PC-9 (cell line): ENCODE data around the gene SLC7A9.
"Not testable (repeated sequence)": the region's sequence is repeated elsewhere in the genome, so short reads cannot be mapped to it uniquely, and the experiment has no call there.

Experiments
- CTCF ChIP-seq: fragments of 200-600 bp; sonication (generic); conservative IDR thresholded peaks from 2 replicates; pipeline ENCODE4 v1.6.1; 2017; ENCODE audit warnings: mixed run types, antibody characterized with exemption, mild to moderate bottlenecking, moderate library complexity
- EZH2 ChIP-seq: fragments of 200-600 bp; sonication (generic); IDR thresholded peaks from 2 replicates; pipeline ENCODE4 v1.8.0; 2017; ENCODE audit warnings: antibody characterized with exemption, low read depth

GRCh38 chr19:32832094-32832493 is 37.5 kb downstream of the SLC7A9 start:
- not testable (repeated sequence) for TF ChIP-seq CTCF, EZH2
